GM23338 (cell line): Measurements from ENCODE around the gene OR4D5. TPM values are rescaled to one million over a fixed set of nuclear protein-coding genes. Genes with fewer than 3 reads are reported as not detected.

Experiments used
- ETS1 ChIP-seq: IDR thresholded peaks from 2 replicates; pipeline ENCODE4 v1.6.1; 2016; ENCODE audit warnings: antibody characterized with exemption
- EZH2phosphoT487 ChIP-seq: fragments of 200-600 bp; sonication (generic); IDR thresholded peaks from one replicate; pipeline ENCODE4 v1.8.1; 2018; ENCODE audit warnings: antibody characterized with exemption; ENCODE audit not compliant: unreplicated experiment
- POLR2AphosphoS5 ChIP-seq: IDR thresholded peaks from 2 replicates; pipeline ENCODE4 v1.6.1; 2016; ENCODE audit warnings: antibody characterized with exemption, low read depth
- STAT1 ChIP-seq: IDR thresholded peaks from one replicate; pipeline ENCODE4 v1.6.1; 2016; ENCODE audit warnings: antibody characterized with exemption; ENCODE audit not compliant: unreplicated experiment
- polyA plus RNA-seq: library from polyadenylated mRNA; unstranded; fragments of >200 nt; fragmentation: Nextera tagmentation; extraction: Ambion mirVana; gene quantifications from 2 replicates; pipeline ENCODE4 v1.2.1, GENCODE V29; 2016
- total RNA-seq: library from RNA; depleted of rRNA; stranded (reverse); fragments of >200 nt; shearing (Covaris generic); gene quantifications from 2 replicates; pipeline ENCODE4 v1.2.3, GENCODE V29; 2014
- TF ChIP-seq, protein P1 (sequence below): fragments of 250-450 bp; sonication (Bioruptor Pico); IDR thresholded peaks from 2 replicates; pipeline ENCODE4 v1.5.0; 2020; ENCODE audit warnings: mild to moderate bottlenecking, moderate library complexity
- TF ChIP-seq, protein P2 (sequence below): IDR thresholded peaks from one replicate; pipeline ENCODE4 v1.6.1; 2018; ENCODE audit warnings: antibody characterized with exemption; ENCODE audit not compliant: unreplicated experiment

Gene OR4D5
- total and polyA plus RNA-seq, 2 experiments from 2014 or later, result not detected

- TF ChIP-seq, protein P1, sequence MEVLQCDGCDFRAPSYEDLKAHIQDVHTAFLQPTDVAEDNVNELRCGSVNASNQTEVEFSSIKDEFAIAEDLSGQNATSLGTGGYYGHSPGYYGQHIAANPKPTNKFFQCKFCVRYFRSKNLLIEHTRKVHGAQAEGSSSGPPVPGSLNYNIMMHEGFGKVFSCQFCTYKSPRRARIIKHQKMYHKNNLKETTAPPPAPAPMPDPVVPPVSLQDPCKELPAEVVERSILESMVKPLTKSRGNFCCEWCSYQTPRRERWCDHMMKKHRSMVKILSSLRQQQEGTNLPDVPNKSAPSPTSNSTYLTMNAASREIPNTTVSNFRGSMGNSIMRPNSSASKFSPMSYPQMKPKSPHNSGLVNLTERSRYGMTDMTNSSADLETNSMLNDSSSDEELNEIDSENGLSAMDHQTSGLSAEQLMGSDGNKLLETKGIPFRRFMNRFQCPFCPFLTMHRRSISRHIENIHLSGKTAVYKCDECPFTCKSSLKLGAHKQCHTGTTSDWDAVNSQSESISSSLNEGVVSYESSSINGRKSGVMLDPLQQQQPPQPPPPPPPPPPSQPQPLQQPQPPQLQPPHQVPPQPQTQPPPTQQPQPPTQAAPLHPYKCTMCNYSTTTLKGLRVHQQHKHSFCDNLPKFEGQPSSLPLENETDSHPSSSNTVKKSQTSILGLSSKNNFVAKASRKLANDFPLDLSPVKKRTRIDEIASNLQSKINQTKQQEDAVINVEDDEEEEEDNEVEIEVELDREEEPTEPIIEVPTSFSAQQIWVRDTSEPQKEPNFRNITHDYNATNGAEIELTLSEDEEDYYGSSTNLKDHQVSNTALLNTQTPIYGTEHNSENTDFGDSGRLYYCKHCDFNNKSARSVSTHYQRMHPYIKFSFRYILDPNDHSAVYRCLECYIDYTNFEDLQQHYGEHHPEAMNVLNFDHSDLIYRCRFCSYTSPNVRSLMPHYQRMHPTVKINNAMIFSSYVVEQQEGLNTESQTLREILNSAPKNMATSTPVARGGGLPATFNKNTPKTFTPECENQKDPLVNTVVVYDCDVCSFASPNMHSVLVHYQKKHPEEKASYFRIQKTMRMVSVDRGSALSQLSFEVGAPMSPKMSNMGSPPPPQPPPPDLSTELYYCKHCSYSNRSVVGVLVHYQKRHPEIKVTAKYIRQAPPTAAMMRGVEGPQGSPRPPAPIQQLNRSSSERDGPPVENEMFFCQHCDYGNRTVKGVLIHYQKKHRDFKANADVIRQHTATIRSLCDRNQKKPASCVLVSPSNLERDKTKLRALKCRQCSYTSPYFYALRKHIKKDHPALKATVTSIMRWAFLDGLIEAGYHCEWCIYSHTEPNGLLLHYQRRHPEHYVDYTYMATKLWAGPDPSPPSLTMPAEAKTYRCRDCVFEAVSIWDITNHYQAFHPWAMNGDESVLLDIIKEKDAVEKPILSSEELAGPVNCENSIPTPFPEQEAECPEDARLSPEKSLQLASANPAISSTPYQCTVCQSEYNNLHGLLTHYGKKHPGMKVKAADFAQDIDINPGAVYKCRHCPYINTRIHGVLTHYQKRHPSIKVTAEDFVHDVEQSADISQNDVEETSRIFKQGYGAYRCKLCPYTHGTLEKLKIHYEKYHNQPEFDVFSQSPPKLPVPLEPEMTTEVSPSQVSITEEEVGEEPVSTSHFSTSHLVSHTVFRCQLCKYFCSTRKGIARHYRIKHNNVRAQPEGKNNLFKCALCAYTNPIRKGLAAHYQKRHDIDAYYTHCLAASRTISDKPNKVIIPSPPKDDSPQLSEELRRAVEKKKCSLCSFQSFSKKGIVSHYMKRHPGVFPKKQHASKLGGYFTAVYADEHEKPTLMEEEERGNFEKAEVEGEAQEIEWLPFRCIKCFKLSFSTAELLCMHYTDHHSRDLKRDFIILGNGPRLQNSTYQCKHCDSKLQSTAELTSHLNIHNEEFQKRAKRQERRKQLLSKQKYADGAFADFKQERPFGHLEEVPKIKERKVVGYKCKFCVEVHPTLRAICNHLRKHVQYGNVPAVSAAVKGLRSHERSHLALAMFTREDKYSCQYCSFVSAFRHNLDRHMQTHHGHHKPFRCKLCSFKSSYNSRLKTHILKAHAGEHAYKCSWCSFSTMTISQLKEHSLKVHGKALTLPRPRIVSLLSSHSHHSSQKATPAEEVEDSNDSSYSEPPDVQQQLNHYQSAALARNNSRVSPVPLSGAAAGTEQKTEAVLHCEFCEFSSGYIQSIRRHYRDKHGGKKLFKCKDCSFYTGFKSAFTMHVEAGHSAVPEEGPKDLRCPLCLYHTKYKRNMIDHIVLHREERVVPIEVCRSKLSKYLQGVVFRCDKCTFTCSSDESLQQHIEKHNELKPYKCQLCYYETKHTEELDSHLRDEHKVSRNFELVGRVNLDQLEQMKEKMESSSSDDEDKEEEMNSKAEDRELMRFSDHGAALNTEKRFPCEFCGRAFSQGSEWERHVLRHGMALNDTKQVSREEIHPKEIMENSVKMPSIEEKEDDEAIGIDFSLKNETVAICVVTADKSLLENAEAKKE, result no peak
- no peak for TF ChIP-seq ETS1
- no peak for TF ChIP-seq STAT1
- TF ChIP-seq POLR2AphosphoS5, result no peak
- TF ChIP-seq, protein P2, sequence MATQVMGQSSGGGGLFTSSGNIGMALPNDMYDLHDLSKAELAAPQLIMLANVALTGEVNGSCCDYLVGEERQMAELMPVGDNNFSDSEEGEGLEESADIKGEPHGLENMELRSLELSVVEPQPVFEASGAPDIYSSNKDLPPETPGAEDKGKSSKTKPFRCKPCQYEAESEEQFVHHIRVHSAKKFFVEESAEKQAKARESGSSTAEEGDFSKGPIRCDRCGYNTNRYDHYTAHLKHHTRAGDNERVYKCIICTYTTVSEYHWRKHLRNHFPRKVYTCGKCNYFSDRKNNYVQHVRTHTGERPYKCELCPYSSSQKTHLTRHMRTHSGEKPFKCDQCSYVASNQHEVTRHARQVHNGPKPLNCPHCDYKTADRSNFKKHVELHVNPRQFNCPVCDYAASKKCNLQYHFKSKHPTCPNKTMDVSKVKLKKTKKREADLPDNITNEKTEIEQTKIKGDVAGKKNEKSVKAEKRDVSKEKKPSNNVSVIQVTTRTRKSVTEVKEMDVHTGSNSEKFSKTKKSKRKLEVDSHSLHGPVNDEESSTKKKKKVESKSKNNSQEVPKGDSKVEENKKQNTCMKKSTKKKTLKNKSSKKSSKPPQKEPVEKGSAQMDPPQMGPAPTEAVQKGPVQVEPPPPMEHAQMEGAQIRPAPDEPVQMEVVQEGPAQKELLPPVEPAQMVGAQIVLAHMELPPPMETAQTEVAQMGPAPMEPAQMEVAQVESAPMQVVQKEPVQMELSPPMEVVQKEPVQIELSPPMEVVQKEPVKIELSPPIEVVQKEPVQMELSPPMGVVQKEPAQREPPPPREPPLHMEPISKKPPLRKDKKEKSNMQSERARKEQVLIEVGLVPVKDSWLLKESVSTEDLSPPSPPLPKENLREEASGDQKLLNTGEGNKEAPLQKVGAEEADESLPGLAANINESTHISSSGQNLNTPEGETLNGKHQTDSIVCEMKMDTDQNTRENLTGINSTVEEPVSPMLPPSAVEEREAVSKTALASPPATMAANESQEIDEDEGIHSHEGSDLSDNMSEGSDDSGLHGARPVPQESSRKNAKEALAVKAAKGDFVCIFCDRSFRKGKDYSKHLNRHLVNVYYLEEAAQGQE, result no peak
- no peak for TF ChIP-seq EZH2phosphoT487
Observed at GRCh38 chr11:123903932-123904331, 35.5 kb upstream of the OR4D5 start (continued).
